HG03135 (cell line): ENCODE data around the gene SPHK1.

Source experiments
- ATAC-seq: cut with Tn5 transposase; IDR thresholded peaks from one replicate; pipeline ENCODE4 v1.9.1; 2021; ENCODE audit warnings: mild to moderate bottlenecking, moderate library complexity; ENCODE audit not compliant: unreplicated experiment

The SPHK1 gene

GRCh38 chr17:76432004-76432403 lies 47.6 kb downstream of the SPHK1 start:
- no peak for ATAC-seq

- no peak for ATAC-seq
Observed at GRCh38 chr17:76432712-76433336, 48.4 kb downstream of the SPHK1 start.

DNA sequence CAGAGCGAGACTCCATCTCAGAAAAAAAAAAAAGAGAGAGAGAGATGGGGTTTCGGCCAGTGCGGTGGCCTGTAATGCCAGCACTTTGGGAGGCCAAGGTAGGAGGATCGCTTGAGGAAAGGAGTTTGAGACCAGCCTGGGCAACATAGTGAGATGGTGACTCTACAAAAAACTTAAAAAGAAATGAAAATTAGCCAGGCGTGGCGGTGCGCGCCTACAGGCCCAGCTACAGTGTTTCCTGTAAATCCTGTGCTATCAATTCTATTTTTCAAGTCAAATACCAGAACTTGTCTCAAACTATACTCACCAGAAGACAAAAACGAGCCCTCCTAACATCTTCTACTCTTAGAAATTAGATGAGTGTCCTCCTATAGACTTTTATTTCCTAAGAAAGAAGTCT lies 49.3 kb downstream of the SPHK1 start:
- ATAC-seq, result no peak

GRCh38 chr17:76434870-76435269 lies 50.5 kb downstream of the SPHK1 start:
- ATAC-seq, result no peak

GRCh38 chr17:76435751-76436150 lies 51.3 kb downstream of the SPHK1 start:
- no peak for ATAC-seq
